DMS79 treated with DMSO at 0.1 percent for 48 hours (cell line): ENCODE measurements around the gene CSTF3.

ENCODE experiments used
- DNase-seq: peaks from one replicate; lab custom pipeline; 2025; lab: John Stamatoyannopoulos, UW

Gene CSTF3

GRCh38 chr11:33040862-33041453 lies 120.3 kb downstream of the CSTF3 start:
- DNase-seq, result peak; percentile 41

- DNase-seq, result peak; percentile 41
Measured at GRCh38 chr11:33040033-33040861, 121.0 kb downstream of the CSTF3 start.

- peak; percentile 88 for DNase-seq
Measured at GRCh38 chr11:33039274-33040032, 121.8 kb downstream of the CSTF3 start, which contains the start of gene TCP11L1. TSS of gene TCP11L1 (plus strand) at chr11:33039572. CDS start at chr11:33043774, 4,202 bp downstream.

GRCh38 chr11:33035011-33035410 lies 126.3 kb downstream of the CSTF3 start:
- DNase-seq, result no peak
